GM12873 (cell line): ENCODE measurements around the gene AMHR2.

Source experiments
- TF ChIP-seq, protein P1 (sequence below): IDR thresholded peaks from 2 replicates; pipeline ENCODE4 v1.5.1; 2012; ENCODE audit warnings: low read depth, mild to moderate bottlenecking, moderate library complexity, low read length, control low read depth; ENCODE audit not compliant: insufficient read depth; ENCODE audit errors: missing control alignments

The AMHR2 gene

GRCh38 chr12:53459097-53459496 lies 35.4 kb downstream of the AMHR2 start:
- TF ChIP-seq, protein P1, sequence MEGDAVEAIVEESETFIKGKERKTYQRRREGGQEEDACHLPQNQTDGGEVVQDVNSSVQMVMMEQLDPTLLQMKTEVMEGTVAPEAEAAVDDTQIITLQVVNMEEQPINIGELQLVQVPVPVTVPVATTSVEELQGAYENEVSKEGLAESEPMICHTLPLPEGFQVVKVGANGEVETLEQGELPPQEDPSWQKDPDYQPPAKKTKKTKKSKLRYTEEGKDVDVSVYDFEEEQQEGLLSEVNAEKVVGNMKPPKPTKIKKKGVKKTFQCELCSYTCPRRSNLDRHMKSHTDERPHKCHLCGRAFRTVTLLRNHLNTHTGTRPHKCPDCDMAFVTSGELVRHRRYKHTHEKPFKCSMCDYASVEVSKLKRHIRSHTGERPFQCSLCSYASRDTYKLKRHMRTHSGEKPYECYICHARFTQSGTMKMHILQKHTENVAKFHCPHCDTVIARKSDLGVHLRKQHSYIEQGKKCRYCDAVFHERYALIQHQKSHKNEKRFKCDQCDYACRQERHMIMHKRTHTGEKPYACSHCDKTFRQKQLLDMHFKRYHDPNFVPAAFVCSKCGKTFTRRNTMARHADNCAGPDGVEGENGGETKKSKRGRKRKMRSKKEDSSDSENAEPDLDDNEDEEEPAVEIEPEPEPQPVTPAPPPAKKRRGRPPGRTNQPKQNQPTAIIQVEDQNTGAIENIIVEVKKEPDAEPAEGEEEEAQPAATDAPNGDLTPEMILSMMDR, result no peak

DNA sequence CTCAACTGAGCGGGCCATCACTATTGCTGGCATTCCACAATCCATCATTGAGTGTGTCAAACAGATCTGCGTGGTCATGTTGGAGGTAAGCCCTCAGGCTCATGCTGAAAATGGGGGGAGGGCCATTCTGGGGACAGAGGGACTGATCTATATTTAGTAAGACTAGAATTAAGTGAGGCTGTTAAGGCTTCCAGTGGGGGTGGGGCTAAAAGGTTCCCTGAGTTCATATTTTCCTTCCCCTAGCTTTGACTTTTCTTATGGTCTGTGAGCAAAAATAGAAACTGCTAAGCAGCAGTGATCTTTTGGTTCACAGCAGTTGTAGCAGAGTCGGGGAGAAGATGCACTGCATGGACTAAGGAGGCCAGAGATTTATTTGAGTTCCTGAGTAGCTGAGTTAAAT lies 37.4 kb downstream of the AMHR2 start:
- TF ChIP-seq, protein P1, result no peak

GRCh38 chr12:53461591-53461990 lies 37.9 kb downstream of the AMHR2 start:
- TF ChIP-seq, protein P1, result no peak

GRCh38 chr12:53462935-53463334 lies 39.3 kb downstream of the AMHR2 start:
- TF ChIP-seq, protein P1, result no peak

DNA sequence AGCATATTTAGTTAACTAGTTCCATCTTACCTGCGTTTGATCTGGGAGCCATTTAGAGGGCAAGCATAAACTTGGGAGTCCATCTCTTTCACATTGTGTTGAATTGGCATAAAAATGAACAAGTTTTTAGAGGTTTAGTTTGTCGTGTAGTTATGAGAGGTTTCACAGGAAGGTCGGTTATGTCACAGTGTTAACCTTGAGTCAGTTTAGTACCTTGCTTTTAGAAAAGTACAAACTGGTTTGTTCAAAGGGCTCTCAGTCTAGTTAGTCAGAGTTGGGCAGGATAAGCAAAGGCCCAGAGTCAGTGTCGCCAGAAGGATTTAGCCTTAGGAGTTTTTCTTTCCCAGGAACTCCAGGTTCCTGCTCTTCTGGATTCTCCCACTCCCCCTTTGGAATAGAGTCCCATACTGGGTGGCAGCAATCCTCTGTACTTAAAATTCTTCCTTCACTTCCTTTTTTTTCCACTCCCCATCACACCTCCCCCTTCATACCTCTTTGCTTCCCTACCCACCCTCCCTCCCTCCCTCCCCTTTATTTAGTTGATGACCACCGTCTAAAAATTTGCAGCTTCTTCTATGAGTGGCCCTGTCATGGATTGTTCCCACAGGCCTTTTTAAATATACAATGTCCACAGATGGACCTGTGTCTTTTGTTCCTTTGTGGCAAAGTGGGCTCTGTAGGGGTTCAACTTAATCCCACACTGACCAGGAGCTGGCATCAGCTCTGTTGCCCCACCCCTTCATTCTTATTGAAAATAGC lies 40.3 kb downstream of the AMHR2 start:
- TF ChIP-seq, protein P1, result no peak

DNA sequence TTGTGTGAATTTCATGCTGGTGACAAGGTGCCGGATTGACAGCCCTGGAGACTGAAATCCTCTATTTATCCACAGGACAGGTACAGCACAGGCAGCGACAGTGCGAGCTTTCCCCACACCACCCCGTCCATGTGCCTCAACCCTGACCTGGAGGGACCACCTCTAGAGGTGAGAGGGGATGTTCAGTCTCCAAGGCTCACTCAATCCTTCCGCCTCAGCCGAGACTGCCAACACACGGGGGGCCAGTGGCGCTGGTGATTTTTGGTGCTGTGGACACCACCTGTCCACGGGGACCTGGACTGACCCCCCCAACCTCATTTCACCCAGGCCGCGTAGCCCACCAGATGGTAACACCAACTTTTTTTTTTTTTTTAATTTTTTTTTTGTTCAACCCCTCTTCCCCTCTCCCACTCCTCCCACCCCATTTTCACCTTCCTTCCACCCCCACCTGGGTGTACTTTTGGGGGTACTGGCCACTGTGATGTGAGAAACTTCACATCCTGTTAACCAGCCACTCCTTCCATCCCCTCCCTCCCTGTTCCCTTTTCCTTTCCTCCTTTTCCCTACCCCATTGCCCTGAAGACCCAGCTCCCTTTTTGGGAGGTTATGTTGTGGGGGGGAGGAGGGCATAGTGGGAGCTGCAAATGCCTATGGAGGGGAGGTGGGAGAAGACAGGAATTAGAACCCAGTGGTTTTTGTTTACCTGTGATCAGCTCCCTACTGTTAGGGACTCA lies 41.2 kb downstream of the AMHR2 start:
- TF ChIP-seq, protein P1, result no peak

DNA sequence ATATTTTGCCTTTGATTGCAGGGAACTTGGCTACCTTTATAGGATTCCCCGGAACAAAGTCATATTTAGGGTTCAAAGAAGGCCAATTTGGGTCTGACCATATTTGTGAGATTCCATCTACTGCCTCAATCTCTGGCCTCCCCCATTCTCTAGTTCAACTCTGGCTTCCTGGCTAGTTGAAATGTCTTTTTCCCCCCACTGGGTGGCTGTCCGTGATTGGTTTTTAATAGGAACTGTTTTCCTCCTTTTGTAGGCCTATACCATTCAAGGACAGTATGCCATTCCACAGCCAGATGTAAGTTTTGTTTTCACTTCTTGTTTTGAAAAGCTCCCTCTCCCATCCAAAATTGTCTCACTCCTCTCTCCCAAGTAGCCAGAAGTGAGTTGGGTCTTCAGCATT lies 42.0 kb downstream of the AMHR2 start:
- TF ChIP-seq, protein P1, result no peak
